Heart right ventricle (tissue), 16 donors: ENCODE results near the gene HIVEP3. TPM values are rescaled to one million over a fixed set of nuclear protein-coding genes. Genes with fewer than 3 reads are reported as not detected.

Experiments
- ATAC-seq, 8 donors: fragments of 200-7000 bp; cut with Tn5 transposase; one replicate each; pipeline ENCODE4 v1.9.1; 2020; ENCODE audit warnings: mild to moderate bottlenecking in 8 of 8, moderate library complexity in 8 of 8, moderate number of reproducible peaks in 1 of 8
- DNase-seq, 2 donors: peaks; one replicate each; pipeline ENCODE4 v3.0.0-alpha.2; 2020
- H3K27ac ChIP-seq, 10 donors: fragments of 200-600 bp; sonication (generic) in 2 of 10; one replicate each; pipeline versions ENCODE4 v1.5.0 to v1.8.0; 2020 to 2022; ENCODE audit warnings: mild to moderate bottlenecking in 3 of 10
- H3K27me3 ChIP-seq, 7 donors: fragments of 200-600 bp; one replicate each; pipeline ENCODE4 v1.8.0; 2021 to 2022; ENCODE audit warnings: mild to moderate bottlenecking in 2 of 7
- H3K36me3 ChIP-seq, 9 donors: fragments of 200-600 bp; sonication (generic) in 1 of 9; one replicate each; pipeline versions ENCODE4 v1.5.0 to v1.8.0; 2020 to 2022; ENCODE audit warnings: mild to moderate bottlenecking in 2 of 9
- H3K4me1 ChIP-seq, 9 donors: fragments of 200-600 bp; sonication (generic) in 1 of 9; one replicate each; pipeline versions ENCODE4 v1.5.0 to v1.8.0; 2020 to 2022; ENCODE audit warnings: mild to moderate bottlenecking in 4 of 9
- H3K4me3 ChIP-seq, 10 donors: fragments of 200-600 bp; sonication (generic) in 2 of 10; one replicate each; pipeline versions ENCODE4 v1.5.0 to v1.8.0; 2020 to 2022; ENCODE audit warnings: mild to moderate bottlenecking in 7 of 10, moderate library complexity in 2 of 10
- H3K9me3 ChIP-seq, 11 donors: fragments of 200-600 bp in 10 of 11; sonication (generic) in 2 of 11; one replicate each; pipeline versions ENCODE4 v1.5.0 to v1.8.0; 2013 to 2022; ENCODE audit warnings: mild to moderate bottlenecking in 2 of 11, control low read depth in 1 of 11, moderate library complexity in 1 of 11
- WGBS, 2 donors: extraction: QIAGEN DNeasy Blood & Tissue Kit; methylation state at CpG; one replicate each; pipeline ENCODE4 v1.1.7; 2013; ENCODE audit warnings: inconsistent platforms in 1 of 2; 5-methylcytosine and 5-hydroxymethylcytosine counted together
- intact Hi-C, 10 donors: fragments of 100-400 bp; cut with DNase I; formaldehyde crosslinking; loops; one replicate each; pipeline versions ENCODE4 v1.11.1 to v1.14.2; 2022
- polyA plus RNA-seq, 2 donors: library from polyadenylated mRNA; stranded (reverse); fragments of 200-250 nt; gene quantifications; one replicate each; pipeline ENCODE4 v1.2.3, GENCODE V29; 2013
- total RNA-seq, 10 donors: library from RNA; stranded (reverse); fragmentation: NEBNext Ultra II Directional in 3 of 10; extraction: Animal tissue kit (Norgen Biotek cat#: 25700) in 3 of 10; gene quantifications; one replicate each; pipeline versions ENCODE4 v1.2.1 to v1.2.4, GENCODE V29; 2021 to 2023
- TF ChIP-seq, protein P1 (sequence below), 9 donors: fragments of 200-600 bp; sonication (generic) in 2 of 9; IDR thresholded peaks; one replicate each; pipeline versions ENCODE4 v1.5.0 to v1.8.0; 2021 to 2022; ENCODE audit warnings: antibody characterized with exemption in 9 of 9, mild to moderate bottlenecking in 5 of 9, moderate library complexity in 1 of 9
- donor health status: Arrhythmogenic right ventricular cardiomyopathy.
- donor health status: ischemic (EF 13 %, LVEDD 7.1; RV severe dilation, severe dysfunction).
- donor health status: healthy with polysubstance abuse.
- donor health status: DM: no; HTN: yes; CAD: no.
- donor health status: DM: no; HTN: no; CAD: no.
- donor health status: ischemic (EF 25% LVEDD 6.9; RV normal size, moderate dysfunction).
- donor health status: ischemic (EF 25% LVEDD 5.7; RV mildly dilated, moderate dysfunction).
- donor health status: healthy.
- donor health status: DM: yes; HTN: yes; CAD: no.
- donor health status: Ischemic cardiomyopathy.
- donor health status: ischemic (EF 35%, LVEDD 5.7; RV mildly dilated, moderate dysfunction).
- donor health status: nonischemic (EF 11% LVEDD 7.7; RV severe dilation, severe dysfunction).
- donor health status: DM: yes; HTN: yes; CAD: no.
- donor health status: PGD.
- donor health status: ischemic (EF 29% LVEDD 5.4; RV normal size, mild dysfunction).
- donor health status: nonischemic (EF 23%, LVEDD 6.1; RV moderate dilation, normal function).

Gene HIVEP3
- total and polyA plus RNA-seq, 12 donors, result 2.6 to 7.5 (median 5.2) TPM

DNA sequence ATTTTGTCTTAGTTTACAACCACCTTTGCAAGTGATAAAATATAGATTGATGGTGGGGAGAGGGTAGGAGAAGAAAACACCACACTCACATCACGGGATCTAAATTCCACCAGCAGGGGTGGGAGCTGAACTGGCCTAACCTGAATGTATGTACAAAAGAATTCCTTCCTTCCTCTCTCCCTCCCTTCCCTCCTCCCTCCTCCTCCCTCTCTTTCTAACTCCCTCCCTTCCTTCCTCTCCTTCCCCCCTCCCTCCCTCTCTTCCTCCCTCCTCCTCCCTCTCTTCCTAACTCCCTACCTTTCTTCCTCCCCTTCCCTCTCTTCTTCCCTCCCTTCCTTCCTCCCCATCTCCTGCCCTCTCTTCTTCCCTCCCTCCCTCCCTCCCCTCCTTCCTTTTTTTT, 40.2 kb downstream of the HIVEP3 start:
- no peak overlapping the region for H3K4me3 ChIP-seq
- H3K36me3 ChIP-seq, result no peaks in the 10 kb centered on the region
- ATAC-seq (no peak), DNase-seq (no peak)
- no peaks in the 10 kb centered on the region for H3K27me3 ChIP-seq
- TF ChIP-seq, protein P1, sequence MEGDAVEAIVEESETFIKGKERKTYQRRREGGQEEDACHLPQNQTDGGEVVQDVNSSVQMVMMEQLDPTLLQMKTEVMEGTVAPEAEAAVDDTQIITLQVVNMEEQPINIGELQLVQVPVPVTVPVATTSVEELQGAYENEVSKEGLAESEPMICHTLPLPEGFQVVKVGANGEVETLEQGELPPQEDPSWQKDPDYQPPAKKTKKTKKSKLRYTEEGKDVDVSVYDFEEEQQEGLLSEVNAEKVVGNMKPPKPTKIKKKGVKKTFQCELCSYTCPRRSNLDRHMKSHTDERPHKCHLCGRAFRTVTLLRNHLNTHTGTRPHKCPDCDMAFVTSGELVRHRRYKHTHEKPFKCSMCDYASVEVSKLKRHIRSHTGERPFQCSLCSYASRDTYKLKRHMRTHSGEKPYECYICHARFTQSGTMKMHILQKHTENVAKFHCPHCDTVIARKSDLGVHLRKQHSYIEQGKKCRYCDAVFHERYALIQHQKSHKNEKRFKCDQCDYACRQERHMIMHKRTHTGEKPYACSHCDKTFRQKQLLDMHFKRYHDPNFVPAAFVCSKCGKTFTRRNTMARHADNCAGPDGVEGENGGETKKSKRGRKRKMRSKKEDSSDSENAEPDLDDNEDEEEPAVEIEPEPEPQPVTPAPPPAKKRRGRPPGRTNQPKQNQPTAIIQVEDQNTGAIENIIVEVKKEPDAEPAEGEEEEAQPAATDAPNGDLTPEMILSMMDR (IDR thresholded peaks at IDR 0.05), result no peak
- peaks cover 16 to 72% (median 42%) of the 10 kb centered on the region in 9 donors for H3K4me1 ChIP-seq
- intact Hi-C loops, result loop anchor here in 1 of 10 donors (5.0 kb wide), 1 partner anchor 66 kb away; no protein-coding TSS in a partner anchor
- H3K9me3 ChIP-seq, result no peaks in the 10 kb centered on the region
- no peak overlapping the region for H3K27ac ChIP-seq
- WGBS, 2 donors, result 87 to 89% methylated on average over 1 of the region's 1 CpG

GRCh38 chr1:41876576-41877445, 41.9 kb downstream of the HIVEP3 start:
- intact Hi-C loops, result loop anchor here in 1 of 10 donors (5.0 kb wide), 1 partner anchor 65 kb away; no protein-coding TSS in a partner anchor
- no peaks in the 10 kb centered on the region for H3K27me3 ChIP-seq
- DNase-seq (no peak), ATAC-seq (no peak)
- no peaks in the 10 kb centered on the region for H3K36me3 ChIP-seq
- H3K27ac ChIP-seq, result peak overlapping the region in 9 of 10 donors; percentile 14 to 72 (median 61)
- no peaks in the 10 kb centered on the region for H3K9me3 ChIP-seq
- H3K4me3 ChIP-seq, result no peak overlapping the region
- 24 to 30% methylated on average over 3 of the region's 3 CpGs for WGBS, 2 donors
- TF ChIP-seq, protein P1 (IDR thresholded peaks at IDR 0.05), result no peak
- peaks cover 10 to 55% (median 32%) of the 10 kb centered on the region in 9 donors for H3K4me1 ChIP-seq

DNA sequence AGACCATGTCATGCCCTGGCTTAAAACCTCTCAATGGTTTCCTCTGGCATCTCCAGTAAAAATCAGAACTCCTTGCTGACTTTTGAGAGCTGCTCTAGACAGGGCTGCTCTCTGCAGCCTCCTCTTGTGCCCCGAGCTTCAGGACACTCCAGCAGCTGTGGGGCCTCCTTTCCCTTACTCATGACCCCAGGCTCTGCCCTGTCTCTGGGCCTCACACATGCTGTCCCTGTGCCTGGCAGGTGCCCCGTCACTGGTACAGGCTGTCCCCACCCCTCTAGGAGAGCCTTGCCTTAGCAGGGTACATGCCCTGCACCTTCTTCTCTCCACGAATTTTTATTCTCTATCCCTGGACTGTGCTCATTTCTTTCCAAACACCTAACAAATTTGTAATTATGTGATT, 43.2 kb downstream of the HIVEP3 start:
- ATAC-seq (peak in 7 of 8 donors; percentile 38 to 88 (median 69)), DNase-seq (peak in 1 of 2 donors; percentile 36)
- peak overlapping the region in 8 of 10 donors; percentile 45 to 72 (median 64) for H3K27ac ChIP-seq
- H3K36me3 ChIP-seq, result no peaks in the 10 kb centered on the region
- intact Hi-C loops, result loop anchor here in 1 of 10 donors (5.0 kb wide), 1 partner anchor 63 kb away; no protein-coding TSS in a partner anchor
- TF ChIP-seq, protein P1 (IDR thresholded peaks at IDR 0.05), result no peak
- H3K9me3 ChIP-seq, result no peaks in the 10 kb centered on the region
- 38 to 60% methylated on average over 3 of the region's 3 CpGs for WGBS, 2 donors
- no peaks in the 10 kb centered on the region for H3K27me3 ChIP-seq
- H3K4me1 ChIP-seq, result peaks cover 10 to 42% (median 29%) of the 10 kb centered on the region in 9 donors
- H3K4me3 ChIP-seq, result no peak overlapping the region

DNA sequence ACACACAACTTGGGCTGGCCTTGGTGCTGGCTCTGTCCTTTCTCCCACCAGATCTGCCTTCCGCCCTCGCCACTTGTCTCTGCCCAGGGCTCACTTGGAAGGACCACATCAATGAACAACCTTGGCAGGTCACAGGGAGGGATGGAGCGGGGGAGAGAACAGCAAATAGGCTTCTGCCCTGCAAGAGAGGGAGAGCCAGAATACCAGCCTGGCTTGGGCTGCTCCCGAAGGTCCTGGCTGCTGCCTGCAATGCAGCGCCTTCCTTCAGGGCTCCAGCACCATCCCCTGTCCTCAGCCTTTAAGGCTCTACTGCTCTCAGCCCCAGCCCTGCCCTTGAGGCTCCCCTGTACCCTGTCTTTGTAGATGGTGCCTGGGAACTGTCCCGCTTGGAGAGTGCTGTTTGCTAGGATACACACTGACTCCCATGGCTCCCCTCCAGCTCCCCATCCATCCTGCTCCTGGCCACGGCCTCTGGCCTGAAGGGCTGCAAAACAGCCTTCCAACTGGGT, 43.8 kb downstream of the HIVEP3 start:
- Histone ChIP-seq H3K4me3 (no peak overlapping the region), H3K9me3 (no peaks in the 10 kb centered on the region), H3K36me3 (no peaks in the 10 kb centered on the region), H3K27ac (peak overlapping the region in 8 of 10 donors; percentile 45 to 72 (median 64)), H3K27me3 (no peaks in the 10 kb centered on the region), H3K4me1 (peaks cover 10 to 40% (median 27%) of the 10 kb centered on the region in 9 donors)
- peak; percentile 54 to 89 (median 74) for ATAC-seq
- intact Hi-C loops, result loop anchor here in 1 of 10 donors (5.0 kb wide), 1 partner anchor 63 kb away; no protein-coding TSS in a partner anchor
- TF ChIP-seq, protein P1 (IDR thresholded peaks at IDR 0.05), result no peak
- WGBS, 2 donors, result 47 to 60% methylated on average over 7 of the region's 7 CpGs
- peak; percentile 23 to 36 for DNase-seq
